M059J (cell line): ENCODE data around the gene SAMD4A. TPM values are rescaled to one million over a fixed set of nuclear protein-coding genes. Genes with fewer than 3 reads are reported as not detected.

Experiments used
- DNase-seq: peaks from one replicate; pipeline ENCODE4 v3.0.0-alpha.2; 2012; ENCODE audit warnings: low read depth
- total RNA-seq: library from RNA; depleted of rRNA; stranded (reverse); fragments of >200 nt; shearing (Covaris generic); gene quantifications from 2 replicates; pipeline ENCODE4 v1.2.3, GENCODE V29; 2014; rRNA removed

Gene SAMD4A
- 3.8 and 7.7 TPM in 2 replicates for total RNA-seq

- peak; percentile 85 for DNase-seq
Measured at GRCh38 chr14:54566410-54567223, at the start of gene SAMD4A. TSS of gene SAMD4A (plus strand) at chr14:54567128. CDS start at chr14:54567917, 789 bp downstream.

- no peak for DNase-seq
Measured at GRCh38 chr14:54524410-54524809, 42.5 kb upstream of the SAMD4A start.

GRCh38 chr14:54528973-54529372 is 38.0 kb upstream of the SAMD4A start:
- no peak for DNase-seq

- DNase-seq: peak; percentile 70
Measured at GRCh38 chr14:54529811-54530210, 37.1 kb upstream of the SAMD4A start.

GRCh38 chr14:54532111-54533012 is 34.6 kb upstream of the SAMD4A start:
- no peak for DNase-seq

- no peak for DNase-seq
Measured at GRCh38 chr14:54533100-54533499, 33.8 kb upstream of the SAMD4A start.

- DNase-seq: no peak
Measured at GRCh38 chr14:54535126-54535525, 31.8 kb upstream of the SAMD4A start.

GRCh38 chr14:54535646-54536045 is 31.3 kb upstream of the SAMD4A start:
- DNase-seq: no peak

GRCh38 chr14:54537651-54538050 is 29.3 kb upstream of the SAMD4A start:
- DNase-seq: no peak

- no peak for DNase-seq
Measured at GRCh38 chr14:54538055-54538454, 28.9 kb upstream of the SAMD4A start.

- no peak for DNase-seq
Measured at GRCh38 chr14:54547583-54547982, 19.3 kb upstream of the SAMD4A start.

- no peak for DNase-seq
Measured at GRCh38 chr14:54548491-54548890, 18.4 kb upstream of the SAMD4A start.

GRCh38 chr14:54549862-54550261 is 17.1 kb upstream of the SAMD4A start:
- DNase-seq: peak; percentile 29

GRCh38 chr14:54550514-54550913 is 16.4 kb upstream of the SAMD4A start:
- DNase-seq: peak; percentile 17

GRCh38 chr14:54554401-54554800 is 12.5 kb upstream of the SAMD4A start:
- DNase-seq: no peak

GRCh38 chr14:54555651-54556050 is 11.3 kb upstream of the SAMD4A start:
- DNase-seq: no peak

GRCh38 chr14:54556535-54556934 is 10.4 kb upstream of the SAMD4A start:
- no peak for DNase-seq

GRCh38 chr14:54562334-54562733 is 4.6 kb upstream of the SAMD4A start:
- DNase-seq: peak; percentile 57

GRCh38 chr14:54564071-54564867 is 2.7 kb upstream of the SAMD4A start:
- DNase-seq: peak; percentile 50

GRCh38 chr14:54564868-54565784 is 1.8 kb upstream of the SAMD4A start:
- peak; percentile 79 for DNase-seq
